Stimulated activated CD8-positive, alpha-beta memory T cell treated with anti-CD3 and anti-CD28 coated beads, Interleukin-15, amount 100 ng/mL, for 1 hour (primary cell): ENCODE data around the gene MALL.
"Not testable (repeated sequence)": the region's sequence is repeated elsewhere in the genome, so short reads cannot be mapped to it uniquely, and the experiment has no call there.

Experiments used
- DNase-seq: peaks from one replicate; pipeline ENCODE4 v3.0.0-alpha.2; 2020; ENCODE audit warnings: low read depth

Gene MALL

DNA sequence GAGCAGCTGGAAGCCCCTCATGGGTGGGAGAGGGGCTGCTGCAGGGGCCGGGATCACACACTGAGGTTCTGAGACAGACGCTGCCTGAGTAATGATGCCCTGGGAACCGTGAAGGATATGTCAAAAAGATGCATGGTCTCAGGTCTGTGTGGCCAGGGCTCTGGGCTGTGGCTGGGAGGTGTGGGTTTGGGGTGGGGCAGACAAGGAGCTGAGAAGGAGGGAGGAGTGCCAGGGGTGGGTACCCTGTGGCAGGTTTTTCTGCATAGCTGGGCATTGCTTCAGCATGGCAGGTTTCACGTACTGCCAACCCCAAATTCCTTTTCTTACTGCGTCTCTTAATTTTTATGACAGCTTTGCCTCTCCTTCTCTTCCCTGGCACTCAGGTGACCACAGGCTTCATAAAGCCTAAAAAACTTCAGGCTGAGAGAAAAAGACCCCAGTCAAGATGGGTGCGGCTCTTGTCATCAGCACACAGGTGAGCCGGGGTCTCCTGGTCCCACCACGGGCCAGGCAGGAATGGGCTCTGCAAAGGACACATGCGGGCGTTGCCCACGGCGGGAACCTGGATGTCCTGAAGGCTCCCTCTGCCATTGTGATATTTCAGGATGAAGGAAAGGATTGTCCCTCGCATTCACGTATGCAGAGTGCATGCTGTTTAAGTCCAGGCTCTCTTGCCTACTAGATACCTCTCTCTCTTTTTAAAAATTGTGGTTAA is 18.0 kb downstream of the MALL start:
- DNase-seq = no peak

DNA sequence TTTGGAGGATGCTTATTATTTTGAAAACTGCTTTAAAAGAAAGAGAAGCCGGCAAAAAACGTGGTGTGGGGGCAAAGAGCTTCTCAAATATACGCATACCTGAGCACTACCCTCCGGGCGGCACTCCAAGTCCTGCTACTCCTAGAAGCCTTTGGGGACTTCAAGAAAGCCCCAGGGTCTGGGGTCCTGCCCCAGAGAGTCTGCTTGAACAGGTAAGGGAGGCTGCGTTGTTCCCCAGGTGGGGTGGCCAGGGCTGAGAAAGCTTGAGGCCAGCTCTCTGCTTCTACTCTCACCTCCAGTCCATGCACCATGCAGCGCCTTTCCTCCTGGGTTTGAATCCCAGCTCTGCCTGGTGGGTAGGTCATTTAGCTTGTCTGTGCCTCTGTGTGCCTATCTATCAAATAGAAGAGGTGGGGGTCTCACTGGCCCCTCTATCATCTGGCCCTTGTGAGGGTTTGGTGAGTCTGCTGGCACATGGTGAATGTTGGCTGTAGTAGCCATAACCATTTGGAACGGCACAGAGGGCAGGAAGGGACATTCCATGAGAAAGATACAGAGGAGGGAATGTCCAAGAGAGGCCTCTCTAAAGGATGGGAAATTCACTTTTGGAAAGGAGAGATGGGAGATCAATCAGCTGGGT is 19.5 kb downstream of the MALL start:
- DNase-seq = no peak

DNA sequence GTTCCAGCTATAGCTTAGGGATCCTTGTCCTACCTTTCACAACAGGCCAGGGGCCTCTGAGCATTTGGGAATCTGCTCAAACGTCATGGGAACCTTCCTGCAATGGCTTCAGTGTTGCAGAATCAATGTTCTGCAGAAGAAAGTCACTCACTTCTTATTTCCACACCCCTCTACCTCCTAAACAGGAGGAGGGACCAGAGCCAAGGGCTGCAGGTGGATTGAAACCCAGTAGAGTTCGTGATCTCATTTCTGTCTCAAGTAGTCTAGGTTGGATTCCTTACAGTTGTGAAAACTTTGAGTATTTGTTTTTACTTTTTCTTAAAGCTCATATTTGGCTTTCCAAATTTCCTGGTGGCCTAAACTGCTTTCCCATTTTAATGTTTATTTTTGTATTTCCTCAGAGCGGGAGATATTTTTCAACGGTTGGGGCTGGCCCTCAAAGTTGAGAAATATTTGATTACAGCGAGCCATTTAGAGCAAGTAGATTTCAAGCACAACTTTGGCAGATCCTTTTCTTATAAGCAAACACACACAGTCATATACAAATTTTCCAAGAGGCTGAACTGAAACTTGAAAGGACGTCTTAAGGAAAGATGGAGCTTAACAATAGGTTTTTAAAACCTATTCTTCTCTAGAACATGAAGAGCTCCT is 20.6 kb downstream of the MALL start:
- DNase-seq = not testable (repeated sequence)

DNA sequence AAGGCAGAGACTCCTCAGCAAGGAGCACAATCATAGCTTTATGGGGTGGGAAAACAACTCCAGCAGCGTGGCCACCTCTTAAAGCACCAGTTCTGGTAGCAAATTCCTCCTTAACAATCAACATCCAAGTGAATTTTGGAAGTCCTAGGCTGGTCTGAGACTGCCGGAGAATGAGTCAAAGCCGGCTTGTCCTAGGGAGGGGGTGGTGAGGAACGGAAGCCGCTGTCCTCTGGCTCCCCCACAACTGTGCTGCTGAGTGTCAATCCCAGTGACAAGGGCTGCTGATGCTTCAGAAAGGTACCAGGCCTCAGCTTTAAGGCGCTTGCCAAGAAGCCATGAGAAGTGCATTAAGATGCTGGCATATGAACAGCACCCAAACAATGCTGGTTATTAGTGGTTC is 21.7 kb downstream of the MALL start:
- DNase-seq = not testable (repeated sequence)

DNA sequence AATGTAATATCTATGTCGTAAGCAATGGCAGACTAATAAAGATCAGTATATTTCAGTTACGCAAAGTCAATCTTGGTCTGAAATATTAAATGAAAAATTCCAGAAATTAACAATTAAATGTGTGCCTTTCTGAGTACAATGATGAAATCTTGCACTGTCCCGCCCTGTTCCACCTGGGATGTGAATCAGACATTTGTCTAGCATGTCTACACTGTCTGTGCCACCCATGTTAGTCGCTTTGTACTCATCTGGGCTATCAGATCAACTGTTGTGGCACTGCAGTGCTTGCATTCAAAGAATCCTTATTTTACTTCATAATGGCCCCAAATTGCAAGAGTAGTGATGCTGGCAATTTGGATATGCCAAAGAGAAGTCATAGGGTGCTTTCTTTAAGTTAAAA is 25.5 kb downstream of the MALL start:
- not testable (repeated sequence) for DNase-seq

DNA sequence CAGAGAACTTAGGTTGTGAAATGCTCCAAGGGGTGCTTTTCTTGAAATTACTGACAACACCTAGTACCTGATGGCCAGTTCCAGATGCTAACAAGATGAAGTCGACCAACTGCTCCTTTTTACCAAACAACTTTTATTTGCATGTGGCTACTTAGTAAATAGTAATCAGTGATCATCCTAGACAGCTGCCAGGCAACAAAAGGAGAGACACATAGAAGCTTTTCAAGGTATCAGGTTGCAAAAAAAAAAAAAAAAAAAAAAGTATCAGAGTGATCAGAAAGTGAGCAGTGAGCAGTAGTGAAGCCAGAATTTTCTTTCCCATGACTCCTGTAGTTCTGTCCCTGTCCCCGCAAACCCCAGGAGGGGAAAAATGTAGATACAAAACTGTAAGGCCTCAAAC is 31.9 kb downstream of the MALL start:
- DNase-seq = not testable (repeated sequence)

DNA sequence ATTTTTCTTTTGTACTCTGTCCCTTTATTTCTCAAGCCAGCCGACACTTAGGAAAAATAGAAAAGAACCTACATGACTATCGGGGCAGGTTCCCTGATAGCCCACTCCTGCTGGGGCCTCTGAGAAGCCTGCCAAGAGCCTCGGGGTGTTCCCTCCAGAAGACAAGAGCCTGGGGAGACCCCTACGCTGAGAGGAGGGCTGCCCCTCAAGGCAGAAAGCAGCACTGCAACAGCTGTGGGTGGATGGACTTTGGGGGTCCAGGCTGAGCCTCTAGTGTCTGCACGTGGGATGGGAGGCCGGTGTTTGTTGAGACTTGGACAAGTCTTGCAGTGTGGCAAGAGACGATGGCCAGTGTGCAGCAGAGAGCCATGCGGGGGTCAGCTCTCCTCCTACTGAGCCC is 32.5 kb downstream of the MALL start:
- not testable (repeated sequence) for DNase-seq

DNA sequence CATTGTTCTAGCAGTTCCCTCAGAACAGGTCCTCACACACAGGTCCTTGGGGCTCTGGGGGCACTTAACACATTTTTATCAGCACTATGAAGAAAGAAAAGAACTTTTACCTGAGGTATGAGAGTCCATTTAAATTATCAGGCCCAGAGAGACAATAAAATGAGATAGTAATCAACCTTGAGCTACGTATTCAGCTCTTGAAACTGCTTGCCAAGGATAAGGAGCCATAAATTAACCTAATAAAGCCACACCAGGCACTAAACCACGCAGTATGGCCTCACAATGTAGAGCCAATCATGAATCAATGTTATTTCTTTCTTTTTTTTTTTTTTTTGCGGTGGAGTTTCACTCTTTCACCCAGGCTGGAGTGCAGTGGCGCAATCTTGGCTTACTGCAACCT is 37.5 kb downstream of the MALL start:
- DNase-seq = not testable (repeated sequence)

DNA sequence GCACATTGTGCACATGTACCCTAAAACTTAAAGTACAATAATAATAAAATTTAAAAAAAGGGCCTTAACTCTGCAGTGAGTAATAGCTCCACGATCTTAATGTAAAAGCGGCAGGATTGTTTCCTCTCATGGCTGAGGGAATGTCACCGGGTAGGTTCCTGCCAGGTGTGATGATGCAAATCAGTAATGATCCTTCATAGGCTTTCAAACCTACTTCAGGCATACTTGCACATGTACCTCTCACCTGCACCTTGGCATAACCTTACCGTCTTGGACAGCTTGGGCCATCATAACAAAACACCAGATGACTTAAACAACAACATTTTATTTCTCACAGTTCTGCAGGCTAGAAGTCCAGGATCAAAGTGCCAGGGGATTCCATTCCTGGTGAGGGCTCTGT is 39.7 kb downstream of the MALL start:
- DNase-seq = not testable (repeated sequence)

DNA sequence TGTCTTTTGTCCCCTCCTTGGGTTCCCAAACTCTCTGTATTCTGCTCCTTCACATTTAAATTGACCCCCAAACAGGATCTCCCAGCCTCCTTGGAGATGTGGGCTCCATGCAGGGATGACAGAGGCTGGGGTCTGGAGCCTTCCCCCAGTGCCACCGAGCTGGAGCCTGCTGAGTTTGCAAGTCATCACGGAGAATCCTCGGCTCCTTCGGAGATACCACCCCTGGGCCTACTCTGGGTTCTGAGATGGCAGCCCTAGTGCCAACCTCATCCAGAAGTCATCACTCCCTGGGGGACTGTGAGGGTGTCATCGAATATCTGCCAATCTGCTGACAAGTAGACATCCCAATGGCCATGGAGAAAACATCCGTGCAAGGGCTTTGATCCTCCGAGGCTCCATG is 45.8 kb downstream of the MALL start:
- DNase-seq = not testable (repeated sequence)

DNA sequence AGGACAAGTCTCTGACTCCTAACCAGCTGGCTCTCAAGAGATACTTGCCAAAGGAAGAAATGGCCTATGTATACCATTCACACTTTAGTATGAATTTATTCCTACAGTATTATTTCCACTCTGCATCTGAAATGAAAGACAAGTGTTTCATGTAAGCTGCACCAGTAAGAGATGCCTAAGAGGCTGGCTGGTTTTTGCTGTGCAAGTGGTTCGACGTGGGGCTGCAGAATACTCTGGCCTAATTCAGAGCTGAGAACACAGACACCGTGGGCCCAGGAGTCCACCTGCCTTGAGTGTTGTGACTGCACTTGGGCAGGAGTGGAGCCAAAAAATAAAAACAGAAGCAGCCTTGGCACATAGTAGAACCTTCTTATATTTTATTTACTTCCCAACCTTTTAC is 47.5 kb downstream of the MALL start:
- DNase-seq = not testable (repeated sequence)

DNA sequence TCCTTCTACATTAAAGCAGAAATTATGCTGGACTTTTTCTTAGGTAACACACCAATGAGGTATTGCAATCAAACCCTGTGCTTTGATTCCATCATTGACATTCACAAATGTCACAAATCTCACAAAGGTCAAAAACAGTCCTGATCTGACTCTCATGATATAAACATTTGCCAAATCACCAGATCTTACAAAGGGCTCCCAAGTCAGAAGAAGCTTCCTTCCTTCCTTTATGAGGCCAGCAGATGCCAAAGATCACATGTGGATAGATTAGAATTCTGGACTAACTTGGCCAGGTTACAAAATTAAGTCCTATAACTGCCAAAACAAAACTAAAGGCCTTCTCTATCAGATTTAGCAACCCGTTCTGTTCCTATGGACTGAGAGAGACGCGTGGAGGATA is 53.3 kb downstream of the MALL start:
- not testable (repeated sequence) for DNase-seq

DNA sequence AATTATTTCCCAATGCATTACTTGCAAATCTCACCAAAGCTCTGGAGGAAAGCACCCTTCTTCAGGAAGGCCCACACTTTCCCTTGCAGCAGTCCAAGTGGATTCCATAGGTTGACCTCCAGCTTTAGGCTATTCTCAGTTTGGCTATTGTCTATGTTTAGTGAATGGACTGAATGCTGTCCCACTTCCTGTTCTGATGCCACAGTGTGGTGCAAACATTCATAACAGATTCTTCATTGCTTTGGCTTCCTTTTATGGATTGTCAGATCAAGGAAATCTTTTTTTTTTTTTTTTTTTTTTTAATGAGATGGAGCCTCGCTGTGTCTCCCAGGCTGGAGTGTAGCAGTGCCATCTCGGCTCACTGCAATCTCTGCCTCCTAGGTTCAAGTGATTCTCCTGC is 55.1 kb downstream of the MALL start:
- not testable (repeated sequence) for DNase-seq

DNA sequence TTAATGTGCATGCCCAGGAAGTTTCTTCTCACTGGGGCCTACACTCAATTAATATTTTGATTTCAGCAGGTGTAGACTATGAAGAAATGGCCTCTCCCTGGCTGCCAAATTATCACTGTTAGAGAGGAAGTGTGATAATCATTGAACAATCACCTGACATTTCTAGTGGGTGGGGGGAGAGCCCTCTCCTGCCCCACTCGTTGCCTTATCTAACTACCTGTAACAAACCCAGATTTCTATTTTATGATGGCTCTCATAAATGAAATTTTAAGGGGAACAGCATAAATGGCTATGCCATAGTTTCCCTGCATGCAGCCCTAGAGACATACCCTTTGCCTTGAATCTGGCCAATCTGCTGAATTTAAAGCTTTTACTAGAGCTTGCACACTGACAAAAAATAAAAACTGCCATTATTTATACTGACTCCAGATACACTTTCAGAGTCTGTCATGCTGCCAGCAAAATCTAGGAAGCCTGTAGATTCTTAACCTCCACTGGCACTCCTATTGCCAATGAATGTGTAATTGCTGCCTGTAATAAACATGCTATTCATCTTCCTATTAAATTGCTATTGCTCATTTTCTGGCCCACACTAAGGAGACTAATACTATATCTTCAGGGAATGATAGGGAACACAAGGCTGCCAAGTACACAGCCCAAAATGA is 55.8 kb downstream of the MALL start:
- DNase-seq = not testable (repeated sequence)

DNA sequence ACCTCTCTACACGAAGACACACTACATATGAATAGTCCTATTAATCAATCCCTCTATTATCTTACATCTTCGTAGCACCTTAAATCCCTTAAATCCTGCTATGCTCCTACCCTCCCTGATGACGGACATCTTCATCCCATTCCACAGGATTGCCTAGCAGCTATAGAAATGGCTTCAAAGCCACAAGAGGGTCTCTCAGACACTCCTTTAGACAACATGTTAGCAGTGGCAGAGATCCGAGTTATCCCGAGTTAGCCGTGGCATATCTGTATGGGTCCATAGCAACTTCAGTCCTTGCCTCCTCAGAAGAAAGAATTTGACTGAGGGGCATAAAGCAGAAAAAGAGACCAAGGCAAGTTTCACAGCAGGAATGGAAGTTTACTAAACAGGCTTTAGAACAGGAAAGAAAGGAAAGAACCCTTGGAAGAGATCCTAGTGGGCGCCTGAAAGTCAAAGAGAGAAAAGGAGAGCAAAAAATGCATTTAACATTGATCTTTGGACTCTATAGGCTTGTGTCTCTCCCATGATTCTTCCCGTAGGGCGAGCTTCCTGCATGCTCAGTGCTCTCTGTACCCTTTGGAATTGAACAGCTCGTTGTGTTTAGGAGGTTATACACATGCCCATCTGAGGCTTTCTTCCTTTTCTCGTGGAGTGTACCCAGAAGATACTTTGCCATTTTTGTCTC is 56.5 kb downstream of the MALL start:
- DNase-seq = not testable (repeated sequence)

DNA sequence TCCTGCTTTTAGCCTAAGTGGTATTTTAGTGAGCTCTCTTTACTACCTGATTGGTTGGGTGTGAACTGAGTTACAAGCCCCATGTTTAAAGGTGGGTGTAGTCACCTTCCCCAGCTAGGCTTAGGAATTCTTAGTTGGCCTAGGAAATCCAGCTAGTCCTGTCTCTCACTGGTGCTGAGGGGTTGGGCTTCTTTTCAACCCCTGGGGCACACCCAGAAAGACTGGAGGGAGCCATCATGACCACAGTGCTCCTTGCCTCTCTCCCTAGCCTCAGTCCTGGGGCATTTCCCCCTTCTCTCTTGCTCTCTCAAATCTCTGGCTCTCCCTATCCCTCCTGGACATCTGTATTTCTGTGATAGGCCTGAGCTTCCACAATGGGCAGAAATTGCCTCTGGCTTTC is 57.6 kb downstream of the MALL start:
- not testable (repeated sequence) for DNase-seq

DNA sequence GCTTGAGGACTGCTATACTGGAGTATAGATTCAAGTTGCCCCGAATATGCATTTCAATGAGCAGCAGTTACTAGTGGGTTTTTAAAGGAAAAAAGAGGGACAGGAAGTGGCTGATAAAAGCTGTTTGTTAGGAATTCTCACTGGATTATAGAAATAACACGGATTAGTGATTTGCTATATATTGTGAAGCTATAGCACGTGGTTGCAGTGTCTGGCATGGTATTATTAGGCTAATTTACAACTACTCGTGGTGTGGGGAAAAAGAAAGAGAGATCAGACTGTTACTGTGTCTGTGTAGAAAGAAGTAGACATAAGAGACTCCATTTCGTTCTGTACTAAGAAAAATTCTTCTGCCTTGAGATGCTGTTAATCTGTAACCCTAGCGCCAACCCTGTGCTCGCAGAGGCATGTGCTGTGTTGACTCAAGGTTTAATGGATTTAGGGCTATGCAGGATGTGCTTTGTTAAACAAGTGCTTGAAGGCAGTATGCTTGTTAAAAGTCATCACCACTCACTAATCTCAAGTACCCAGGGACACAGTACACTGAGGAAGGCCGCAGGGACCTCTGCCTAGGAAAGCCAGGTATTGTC is 59.7 kb downstream of the MALL start:
- not testable (repeated sequence) for DNase-seq

DNA sequence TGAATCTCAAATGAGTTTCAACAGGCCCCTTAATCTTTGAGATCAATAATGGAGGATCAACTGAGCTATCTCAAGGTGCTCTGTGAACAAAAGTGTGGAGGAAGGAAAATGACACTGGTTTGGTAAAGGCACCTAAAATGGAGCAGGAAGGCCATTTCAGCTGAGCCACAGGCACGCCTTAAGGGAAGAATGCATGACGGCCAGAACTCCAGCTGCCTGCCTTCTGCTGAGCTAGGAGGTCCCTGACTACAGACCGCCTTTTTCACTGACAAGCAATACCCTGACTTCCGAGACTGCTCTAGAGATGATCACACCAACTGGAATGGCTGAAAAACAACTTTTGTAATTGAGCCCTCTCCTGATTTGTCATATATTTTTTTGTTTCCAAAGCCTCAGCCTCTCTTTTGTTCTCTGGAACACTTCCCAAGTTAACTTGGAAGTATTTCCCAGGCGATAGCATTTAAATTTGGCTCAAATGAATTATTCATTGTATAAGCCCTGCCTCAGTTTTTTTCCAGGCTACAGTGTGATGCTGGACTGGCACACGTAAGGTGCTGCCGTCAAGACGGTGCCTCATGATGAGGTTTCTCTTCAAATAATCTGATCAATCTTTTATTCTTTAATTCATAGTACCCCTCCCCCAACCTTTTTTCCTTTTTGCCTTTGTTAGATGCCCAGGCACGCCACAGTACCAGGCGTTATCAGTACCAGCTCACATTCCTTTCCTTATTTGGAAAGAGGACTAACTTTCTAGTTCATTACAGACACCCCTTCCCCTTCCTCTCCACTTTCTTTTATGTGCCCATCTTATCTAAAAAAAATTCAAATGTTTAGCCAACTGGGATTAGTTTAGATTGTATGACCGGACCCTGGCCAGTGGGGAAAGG is 60.9 kb downstream of the MALL start:
- not testable (repeated sequence) for DNase-seq

DNA sequence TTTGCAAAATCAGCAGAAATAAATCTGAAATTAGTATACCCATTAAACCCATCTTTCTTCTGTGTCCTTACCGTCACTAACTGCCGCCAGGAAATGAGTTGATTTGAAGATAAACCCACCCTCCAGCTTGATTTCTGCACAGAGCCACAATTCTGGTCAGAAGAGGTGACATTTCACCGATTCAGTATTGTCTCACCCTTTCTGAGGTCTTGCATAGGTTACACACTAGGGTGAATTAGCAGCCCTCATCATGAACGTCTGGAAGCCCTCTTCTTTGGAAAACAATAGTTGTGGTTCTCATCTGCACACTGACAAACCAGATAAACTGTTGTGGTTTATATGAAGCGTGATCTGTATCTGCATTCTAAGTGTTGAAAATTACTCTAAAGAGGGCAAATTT is 61.9 kb downstream of the MALL start:
- DNase-seq = not testable (repeated sequence)

DNA sequence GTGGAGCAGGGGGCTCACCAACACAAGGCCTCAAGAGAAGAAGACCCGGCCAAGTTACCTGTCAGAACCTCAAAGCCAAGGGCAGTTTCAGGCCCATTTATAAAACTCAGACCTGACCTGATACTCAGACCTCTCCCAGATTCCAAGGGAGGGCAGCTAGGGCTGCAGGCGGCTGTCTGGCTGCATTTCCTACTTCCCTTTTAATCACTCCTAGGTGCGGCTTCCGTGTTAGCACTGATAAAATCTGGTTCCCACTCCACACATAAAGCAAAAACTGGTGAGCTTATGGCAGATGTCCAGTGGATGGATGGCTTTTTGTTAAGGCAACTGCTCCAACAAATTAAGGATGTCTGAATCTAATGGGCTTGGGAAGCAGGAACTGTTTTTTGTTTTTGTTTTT is 63.5 kb downstream of the MALL start:
- DNase-seq = not testable (repeated sequence)

DNA sequence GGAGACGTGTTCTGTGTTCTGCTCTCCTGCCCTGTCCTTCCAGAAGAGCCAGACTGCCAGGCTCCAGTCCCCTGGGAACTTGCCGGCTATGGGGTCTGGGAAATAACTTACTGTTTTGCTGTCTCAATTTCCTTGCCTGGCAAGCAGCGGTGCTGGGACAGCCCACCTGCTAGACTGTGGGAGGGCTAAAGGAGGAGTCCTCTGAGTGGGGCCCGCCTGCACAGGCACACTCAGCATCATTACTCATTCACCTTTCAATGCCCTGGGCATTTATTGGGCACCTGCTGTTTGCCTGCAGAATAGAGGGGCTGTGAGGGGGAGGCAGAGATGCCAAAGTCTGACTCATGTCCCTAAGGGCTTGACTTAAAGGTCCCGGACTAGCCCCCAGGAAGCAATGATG is 65.4 kb downstream of the MALL start:
- DNase-seq = not testable (repeated sequence)
